ENCODE results near the gene HIGD1C.
A peak's percentile ranks its signal among the peaks of the same experiment; 100 is the strongest.
"Not testable (repeated sequence)": the region's sequence is repeated elsewhere in the genome, so short reads cannot be mapped to it uniquely, and the experiment has no call there.

Gene HIGD1C

DNA sequence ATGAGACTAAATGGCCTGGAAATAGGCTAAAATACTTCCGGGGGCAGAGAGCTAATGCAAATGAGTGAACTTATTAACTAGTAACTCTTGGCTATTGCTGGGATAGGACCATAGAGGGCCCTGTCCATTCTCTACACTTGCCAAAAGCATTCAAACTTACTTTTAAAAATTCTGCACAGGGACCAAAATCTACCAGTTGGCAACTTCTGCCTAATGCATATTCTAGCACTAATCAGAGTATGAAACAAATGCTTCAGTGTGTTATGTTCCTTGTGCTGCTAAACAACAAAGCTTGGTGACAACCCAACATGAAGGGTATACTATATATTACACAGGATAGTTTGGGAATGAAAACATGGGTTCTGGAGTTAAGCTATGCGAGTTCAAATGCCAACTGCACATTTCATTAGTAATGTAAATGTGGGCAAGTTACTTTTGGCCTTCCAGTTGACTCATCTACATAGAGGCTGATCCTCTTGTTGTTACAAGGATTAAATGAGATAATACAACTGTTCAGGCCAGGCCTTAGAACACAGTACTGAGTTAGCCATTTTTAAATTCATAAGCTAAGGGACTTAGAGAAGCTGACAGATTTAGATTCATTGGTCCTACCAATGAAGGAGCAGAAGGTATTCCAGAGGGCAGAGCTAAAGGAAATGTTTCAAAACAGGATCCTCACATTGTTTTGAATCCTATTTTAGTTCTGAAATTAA is 32.4 kb downstream of the HIGD1C start:
- DNase-seq (ENCODE audit: low spot score) = no peak

DNA sequence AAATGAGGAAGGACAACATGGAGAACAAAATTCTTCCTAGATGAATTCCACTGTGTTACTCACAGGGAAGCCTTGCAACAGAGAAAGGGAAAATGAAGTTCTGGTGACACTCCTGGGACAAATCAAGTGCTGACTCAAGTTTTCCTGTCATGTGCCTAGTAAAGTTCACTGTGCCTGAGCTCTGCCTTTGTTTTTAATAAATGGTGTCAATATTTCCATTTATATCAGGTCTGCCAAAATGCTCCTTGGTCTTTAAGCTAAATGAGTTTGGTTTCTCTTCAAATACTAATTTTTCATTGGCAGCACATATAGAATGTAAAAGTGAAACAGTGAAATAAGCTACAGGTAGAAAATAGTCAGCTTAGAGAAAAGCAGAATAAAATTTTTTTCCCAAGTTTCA is 33.0 kb downstream of the HIGD1C start:
- no peak for DNase-seq (ENCODE audit: low spot score)

GRCh38 chr12:50986966-50987737 is 34.8 kb downstream of the HIGD1C start:
- peak; percentile 33 for DNase-seq (ENCODE audit: low spot score)

GRCh38 chr12:50988051-50988450 is 35.7 kb downstream of the HIGD1C start:
- no peak for DNase-seq (ENCODE audit: low spot score)

DNA sequence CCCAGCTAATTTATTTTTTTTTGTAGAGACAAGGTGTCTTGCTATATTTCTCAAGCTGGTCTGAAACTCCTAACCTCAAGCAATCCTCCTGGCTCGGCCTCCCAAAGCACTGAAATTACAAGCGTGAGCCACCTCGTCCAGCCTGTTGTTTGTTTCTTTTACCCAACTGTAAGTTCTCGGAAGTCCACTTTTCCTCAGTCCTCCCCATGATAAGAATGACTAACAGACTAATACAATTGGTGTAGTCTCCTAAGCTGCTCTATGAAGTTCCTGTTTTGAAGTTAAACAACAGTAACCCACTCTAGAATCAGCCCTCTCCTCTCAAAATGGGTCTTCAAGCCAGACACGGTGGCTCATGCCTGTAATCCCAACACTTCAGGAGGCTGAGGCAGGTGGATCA is 36.5 kb downstream of the HIGD1C start:
- DNase-seq (ENCODE audit: low spot score) = no peak

DNA sequence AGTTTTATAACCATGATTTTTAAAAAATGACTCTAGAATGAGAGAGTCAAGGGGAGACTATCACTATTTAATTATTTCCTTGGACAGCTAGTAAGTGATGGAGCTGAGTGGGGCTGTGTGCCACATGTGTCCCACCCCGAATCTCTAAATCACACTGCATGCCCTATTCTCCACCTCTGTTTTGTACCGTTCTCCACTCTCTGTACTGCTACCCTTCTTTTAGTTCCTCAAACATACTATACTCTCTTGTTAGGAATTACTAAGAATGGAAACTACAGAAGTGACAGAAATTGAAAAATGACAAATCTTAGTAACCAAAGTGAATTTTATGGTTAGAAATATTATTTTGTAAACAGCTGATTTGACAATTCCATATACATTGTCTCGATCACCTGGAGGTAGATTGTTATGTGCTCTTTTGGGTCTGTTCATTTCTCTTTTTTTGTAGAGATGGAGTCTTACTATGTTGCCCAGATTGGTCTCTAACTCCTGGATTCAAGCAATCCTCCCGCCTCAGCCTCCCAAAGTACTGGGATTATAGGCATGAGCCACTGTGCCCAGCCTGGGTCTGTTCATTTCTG is 37.9 kb downstream of the HIGD1C start:
- no peak for DNase-seq (ENCODE audit: low spot score)

DNA sequence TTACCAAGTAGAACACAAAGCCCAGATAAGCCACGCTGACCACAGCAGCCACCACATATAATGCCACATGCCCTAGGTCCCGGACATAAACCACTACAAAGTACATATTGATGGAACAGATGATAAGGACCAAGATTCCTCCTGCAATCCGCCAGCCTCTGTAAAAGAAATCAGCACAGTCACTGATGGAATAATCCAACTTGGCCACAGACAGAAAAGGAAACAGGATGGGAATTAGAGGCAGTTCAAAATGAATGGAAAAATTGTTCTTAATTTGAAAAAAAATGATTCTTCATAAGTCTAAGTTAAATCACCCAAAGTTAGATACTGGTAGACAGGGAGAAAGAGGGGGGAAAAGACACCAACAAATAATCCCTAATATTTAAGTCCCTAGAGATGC is 38.4 kb downstream of the HIGD1C start:
- no peak for DNase-seq (ENCODE audit: low spot score)

- no peak for DNase-seq (ENCODE audit: low spot score)
Measured at GRCh38 chr12:50991291-50991690, 38.9 kb downstream of the HIGD1C start.

DNA sequence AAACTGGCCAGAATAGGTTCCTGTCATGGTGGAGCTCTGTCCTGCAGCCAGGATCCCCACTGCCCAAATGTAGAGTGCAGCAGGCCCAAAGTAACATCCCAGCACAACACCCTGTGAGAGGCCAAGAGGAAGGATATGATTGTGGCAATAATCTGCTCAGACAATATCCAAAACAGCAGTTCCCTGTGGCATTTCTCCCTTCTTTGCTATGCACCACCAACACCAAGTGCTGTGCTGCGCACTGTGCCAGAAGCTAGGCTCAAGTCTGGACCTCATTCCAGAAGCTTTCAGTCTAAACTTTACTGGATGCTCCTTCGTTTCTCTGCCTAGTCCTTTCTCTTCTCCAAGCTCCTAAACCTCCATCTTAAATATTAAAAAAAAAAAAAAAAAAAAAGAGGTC is 40.5 kb downstream of the HIGD1C start:
- no peak for DNase-seq (ENCODE audit: low spot score)

DNA sequence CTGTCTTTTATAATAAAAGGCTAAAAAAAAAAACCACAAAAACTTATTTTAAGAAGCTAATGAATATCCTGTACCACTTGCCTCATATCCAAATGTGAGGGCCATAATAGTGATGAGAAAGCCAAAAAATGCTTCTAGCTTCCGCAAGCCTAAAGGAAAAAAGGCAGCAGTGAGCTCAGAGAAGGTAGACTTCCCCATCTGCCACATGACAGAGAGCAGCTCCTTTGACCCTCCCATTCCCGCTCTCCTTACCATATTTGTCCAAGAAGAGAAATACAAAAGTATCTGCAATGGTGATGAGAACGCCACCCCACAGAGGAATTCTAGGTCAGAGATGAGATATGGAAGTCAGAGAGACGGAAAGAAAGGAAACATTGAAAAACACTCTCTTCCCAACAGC is 46.7 kb downstream of the HIGD1C start:
- DNase-seq (ENCODE audit: low spot score) = no peak

GRCh38 chr12:51000245-51000644 is 47.9 kb downstream of the HIGD1C start:
- no peak for DNase-seq (ENCODE audit: low spot score)

- no peak for DNase-seq (ENCODE audit: low spot score)
Measured at GRCh38 chr12:51001799-51002198, 49.5 kb downstream of the HIGD1C start.

GRCh38 chr12:51004504-51004903 is 52.2 kb downstream of the HIGD1C start:
- no peak for DNase-seq (ENCODE audit: low spot score)

GRCh38 chr12:51005030-51005429 is 52.7 kb downstream of the HIGD1C start:
- DNase-seq (ENCODE audit: low spot score) = no peak

DNA sequence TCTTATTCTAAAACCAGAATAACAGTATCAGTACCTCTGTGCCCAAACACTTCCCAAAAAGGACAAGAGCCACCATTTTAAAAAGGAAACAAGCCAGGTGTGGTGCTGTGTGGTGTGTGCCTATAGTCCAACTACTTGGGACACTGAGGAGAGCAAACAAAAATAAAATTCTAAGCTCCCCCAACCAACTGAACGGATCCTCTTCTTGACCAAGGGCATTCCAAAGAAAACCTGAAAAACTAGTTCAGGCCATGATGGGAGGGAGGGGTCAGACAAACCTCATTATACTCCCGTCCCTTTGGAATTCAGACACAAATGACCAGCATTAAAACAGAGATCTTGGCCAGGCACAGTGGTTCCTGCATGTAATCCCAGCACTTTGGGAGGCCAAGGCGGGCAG is 53.3 kb downstream of the HIGD1C start:
- no peak for DNase-seq (ENCODE audit: low spot score)

GRCh38 chr12:51008329-51009055 is 56.1 kb downstream of the HIGD1C start:
- no peak for DNase-seq (ENCODE audit: low spot score)

DNA sequence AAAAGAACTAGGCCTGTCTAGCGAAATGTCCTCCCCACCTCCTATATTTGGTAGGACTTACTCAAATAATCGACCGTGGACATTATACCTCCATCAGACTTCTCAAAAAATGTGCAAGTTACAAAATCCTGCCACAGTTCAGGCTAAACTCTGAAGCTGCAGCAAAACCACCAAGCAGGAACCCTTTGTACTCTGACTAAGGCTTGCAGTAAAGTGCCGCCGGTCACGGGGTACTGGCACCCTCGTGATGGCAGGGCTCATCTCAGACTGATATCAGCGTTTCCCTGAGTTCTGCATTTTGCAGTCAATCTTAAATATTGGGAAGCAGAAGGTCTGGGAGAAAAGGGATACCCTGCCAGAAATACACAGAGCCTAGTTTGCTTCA is 56.7 kb downstream of the HIGD1C start:
- DNase-seq (ENCODE audit: low spot score) = peak; percentile 50

GRCh38 chr12:51011955-51012354 is 59.6 kb downstream of the HIGD1C start:
- no peak for DNase-seq (ENCODE audit: low spot score)

DNA sequence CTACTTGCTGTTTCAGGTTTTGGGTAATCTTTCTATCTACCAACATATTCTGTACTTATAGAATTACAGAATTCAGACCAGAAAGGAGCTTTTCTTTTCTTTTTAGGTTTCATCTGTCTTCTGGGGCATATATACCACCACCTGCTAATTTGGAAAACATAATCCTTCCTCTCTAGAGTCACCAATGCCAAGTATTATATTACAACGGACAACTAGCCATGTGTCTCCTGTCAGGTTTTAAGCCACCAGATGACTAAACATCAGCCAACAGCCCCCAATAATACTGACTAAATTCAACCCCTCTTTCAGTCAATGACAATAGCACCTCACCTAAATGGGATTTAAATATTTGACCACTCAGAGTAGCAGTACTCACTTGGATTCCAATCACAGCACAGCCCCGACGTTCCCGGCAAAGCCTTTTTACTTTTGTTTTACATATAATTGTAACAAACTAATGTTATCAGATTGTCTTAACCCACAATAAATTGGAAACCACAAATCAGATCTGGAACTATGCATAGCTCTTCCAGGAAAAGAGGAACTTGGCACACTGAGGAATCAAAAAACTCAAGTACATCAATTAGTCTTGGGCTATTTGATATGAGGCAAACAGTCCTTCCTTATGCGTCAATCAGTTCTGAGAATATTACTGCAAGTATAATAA is 60.4 kb downstream of the HIGD1C start:
- DNase-seq (ENCODE audit: low spot score) = no peak

GRCh38 chr12:51013441-51013840 is 61.1 kb downstream of the HIGD1C start:
- DNase-seq (ENCODE audit: low spot score) = no peak

GRCh38 chr12:51014467-51014866 is 62.1 kb downstream of the HIGD1C start:
- not testable (repeated sequence) for DNase-seq (ENCODE audit: low spot score)

- no peak for DNase-seq (ENCODE audit: low spot score)
Measured at GRCh38 chr12:51017452-51017851, 65.1 kb downstream of the HIGD1C start.
